DMS53 treated with DMSO at 0.1 percent for 48 hours (cell line): ENCODE data around the gene MAP3K19.
"Not testable (repeated sequence)": the region's sequence is repeated elsewhere in the genome, so short reads cannot be mapped to it uniquely, and the experiment has no call there.

Source experiments
- DNase-seq: peaks from one replicate; lab custom pipeline; 2025; ENCODE audit not compliant: unreplicated experiment; lab: John Stamatoyannopoulos, UW

MAP3K19 gene

DNA sequence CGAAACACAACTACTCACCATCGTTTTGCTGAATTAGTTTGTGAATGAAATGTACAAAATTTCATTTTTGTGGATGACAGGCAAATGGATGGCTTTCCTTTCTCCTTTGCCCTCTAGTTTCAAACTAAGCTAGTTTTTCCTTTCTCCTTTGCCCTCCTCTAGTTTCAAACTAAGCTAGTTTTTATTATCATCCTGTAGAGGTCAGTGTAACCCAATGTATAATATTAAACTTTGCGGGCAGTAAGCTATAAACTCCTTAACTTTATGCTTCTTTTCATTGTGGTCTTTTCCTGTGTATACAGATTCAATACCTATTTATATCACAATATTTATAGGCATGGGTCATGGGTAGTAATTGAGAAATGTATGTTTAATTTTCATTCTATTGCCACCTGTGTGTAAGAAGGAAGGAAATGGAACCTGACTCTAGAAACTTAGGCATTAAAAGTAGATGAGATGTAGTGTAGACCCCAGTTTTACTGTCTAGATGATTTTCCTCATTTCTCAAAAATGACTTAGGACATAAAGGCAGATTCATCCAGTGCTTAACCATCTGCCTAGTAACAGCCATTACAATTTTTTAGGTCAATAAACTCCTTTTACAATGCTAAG lies 58.1 kb downstream of the MAP3K19 start:
- peak; percentile 3 for DNase-seq

DNA sequence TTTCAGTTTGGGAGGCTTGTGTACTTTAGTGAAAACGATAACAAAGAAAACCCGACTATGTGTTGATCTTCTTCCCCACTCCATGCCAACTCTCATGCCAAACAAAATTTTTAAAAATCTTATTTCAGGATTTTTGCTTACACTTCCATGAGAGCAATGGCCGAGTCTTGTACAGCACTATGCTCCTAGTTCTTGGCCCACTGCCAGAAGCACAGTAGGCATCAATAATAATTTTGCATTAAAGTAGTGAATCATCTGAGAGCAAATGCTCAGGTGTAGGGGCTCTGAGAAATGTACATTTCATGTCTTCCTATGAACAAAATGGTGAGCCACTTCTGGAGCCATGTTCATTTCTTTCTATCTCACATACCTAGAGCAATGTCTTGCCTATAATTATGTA lies 62.2 kb downstream of the MAP3K19 start:
- DNase-seq = no peak

DNA sequence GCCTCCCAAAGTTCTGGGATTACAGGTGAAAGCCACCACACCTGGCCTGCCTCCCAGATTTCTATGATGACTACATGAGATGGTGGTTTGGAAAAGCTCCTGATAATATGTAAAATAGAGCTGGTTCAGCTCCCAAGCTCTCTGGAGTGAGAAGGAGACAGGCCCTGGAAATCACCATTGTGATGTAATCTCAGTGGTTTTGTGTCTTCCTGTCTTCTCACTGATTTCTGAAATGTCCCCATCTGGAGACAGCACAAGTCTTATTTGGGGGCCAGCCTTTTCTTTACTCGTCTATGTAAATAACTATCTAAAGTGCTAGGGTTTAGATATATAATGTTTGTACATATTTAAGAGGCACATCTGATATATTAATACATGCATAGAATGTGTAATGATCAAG lies 64.6 kb downstream of the MAP3K19 start:
- no peak for DNase-seq

DNA sequence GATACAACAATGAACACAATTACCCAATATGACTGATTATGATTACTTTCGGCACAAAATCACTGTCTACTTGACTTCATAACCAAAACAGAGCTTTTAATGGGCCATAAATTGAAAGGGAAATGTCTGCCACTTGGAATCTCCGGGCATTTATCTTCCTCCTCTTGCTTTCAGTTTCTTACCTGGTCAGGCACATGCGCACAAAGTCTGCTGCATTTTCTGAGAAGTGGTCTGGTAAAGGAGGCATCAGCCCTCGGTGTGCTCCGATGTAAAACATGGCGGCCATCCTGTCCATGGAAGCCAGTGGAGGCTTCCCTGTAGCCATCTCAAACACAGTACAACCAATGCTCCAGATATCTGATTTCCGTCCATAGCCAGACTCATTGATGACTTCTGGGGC lies 66.6 kb downstream of the MAP3K19 start:
- DNase-seq = no peak

DNA sequence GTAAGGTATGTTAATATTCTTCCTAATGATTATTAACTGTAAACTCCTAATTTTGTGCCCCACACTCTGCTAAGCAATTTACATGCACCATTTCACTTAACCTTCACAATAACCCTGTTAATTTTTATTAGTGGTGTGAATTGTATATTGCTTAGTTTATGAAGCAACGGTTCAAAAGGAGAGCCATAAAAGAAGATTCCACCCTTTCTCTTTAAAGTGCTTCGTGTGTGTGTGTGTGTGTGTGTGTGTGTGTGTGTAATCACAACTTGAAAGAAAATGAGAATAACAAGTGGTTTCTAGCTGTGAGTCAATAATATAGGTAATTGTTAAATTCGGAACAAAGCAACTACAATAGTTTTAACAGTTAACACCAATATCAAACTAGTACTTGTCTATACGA lies 68.0 kb downstream of the MAP3K19 start:
- DNase-seq = no peak

DNA sequence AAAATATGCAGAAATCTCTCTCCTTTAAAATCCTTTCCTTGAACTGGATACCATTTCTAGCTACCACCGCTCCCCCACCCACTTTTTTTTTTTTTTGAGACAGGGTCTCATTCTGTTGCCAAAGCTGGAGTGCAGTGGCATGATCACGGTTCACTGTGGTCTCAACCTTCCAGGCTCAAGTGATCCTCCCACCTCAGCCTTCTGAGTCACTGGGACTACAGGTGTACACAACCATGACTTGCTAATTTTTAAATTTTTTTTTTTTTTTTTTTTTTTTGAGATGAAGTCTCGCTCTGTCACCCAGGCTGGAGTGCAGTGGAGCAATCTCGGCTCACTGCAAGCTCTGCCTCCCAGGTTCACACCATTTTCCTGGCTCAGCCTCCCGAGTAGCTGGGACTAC lies 70.1 kb downstream of the MAP3K19 start:
- DNase-seq = not testable (repeated sequence)

DNA sequence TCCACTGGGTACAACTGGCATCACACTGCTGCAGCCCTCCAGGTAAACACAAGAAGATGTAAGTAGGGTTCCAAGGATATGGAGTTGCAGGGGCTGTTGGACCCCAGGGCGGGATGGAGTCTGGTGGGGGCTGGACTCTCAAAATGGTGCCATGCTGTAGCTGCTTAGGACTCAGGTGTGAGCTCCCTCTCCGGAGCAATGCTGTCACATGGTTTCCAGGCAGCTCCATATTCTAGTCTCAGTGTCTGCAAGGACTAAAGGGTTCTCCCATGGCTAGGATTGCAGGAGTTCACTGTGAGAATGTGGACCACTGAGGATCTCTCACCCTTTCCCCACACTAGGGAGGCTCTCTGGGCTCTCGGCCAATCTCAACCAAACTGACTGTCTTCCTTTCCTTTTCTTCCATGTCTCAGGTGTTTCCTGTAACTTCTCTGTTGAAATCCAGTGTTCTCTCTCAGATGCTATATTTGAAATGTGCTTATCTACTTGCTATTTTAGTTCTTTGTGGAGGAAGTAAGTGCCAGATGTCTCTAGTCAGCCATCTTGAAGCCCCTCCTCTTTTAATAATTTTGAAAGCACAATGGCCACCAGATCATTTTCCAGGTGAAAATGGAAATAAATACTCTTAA lies 71.1 kb downstream of the MAP3K19 start:
- DNase-seq = no peak

DNA sequence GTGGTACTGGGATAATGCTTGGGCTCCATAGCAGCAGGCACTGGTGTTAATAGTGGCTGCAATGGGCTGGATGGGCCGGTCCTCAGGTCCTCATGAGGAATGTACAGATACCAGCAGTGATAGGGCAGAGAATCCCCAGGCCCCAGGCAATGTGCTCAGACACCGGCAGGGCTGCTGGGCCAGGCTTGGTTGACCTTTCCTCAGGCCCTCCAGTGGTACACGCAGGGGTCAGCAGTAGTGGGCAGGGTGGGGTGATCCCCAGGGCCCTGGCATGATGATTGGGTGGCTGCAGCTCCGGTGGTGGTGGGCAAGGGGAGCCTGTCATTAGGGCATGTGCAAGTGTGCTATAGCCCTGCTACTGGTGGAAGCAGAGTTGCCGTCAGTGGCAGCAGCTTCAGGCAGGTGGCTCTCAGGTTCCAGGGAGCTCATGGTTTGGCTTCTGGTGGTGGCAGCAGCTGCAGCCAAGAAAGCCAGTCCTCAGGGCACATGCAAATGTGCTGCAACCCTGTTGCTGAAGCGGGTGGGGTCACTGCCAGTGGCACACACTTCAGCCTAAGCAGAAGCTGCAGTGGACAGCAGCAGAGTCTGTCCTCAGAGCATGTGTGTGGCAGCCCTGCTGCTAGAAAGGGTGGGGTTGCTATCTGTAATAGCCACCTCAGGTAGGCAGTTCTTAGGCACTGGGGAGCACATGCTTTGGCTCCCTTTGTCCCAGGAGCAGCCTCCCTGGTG lies 71.8 kb downstream of the MAP3K19 start:
- no peak for DNase-seq

DNA sequence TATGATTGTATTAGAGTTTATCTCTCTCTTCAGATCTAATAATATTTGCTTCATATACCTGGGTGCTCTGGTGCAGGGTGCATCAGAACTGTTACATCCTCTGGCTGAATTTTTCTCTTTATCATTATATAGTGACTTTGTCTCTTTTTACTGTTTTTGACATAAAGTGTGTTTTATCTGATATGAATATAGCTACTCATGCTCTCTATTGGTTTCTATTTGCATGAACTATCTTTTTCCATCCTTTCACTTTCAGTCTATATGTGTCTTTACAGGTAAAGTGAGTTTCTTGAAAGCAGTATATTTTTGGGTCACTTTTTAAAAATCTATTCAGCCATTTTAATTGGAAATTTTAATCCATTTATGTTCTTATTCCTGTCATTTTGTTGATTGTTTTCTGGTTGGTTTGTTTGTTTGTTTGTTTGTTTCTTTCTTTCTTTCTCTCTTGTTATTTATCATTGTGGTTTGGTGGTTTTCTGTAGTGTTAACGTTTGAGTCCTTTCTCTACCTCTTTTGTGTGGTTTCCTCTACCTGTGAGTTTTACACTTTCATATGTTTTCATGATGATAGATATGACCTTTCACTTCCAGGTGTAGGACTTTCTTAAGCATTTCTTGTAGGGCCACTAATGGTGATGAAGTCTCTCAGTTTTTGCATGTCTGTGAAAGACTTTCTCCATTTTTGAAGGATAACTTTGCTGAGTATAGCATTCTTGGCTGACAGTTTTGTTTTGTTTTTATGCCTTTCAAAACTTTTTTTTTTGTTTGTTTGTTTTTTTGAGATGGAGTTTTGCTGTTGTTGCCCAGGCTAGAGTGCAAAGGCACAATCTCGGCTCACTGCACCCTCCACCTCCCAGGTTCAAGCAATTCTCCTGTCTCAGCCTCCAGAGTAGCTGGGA lies 73.8 kb downstream of the MAP3K19 start:
- no peak for DNase-seq

DNA sequence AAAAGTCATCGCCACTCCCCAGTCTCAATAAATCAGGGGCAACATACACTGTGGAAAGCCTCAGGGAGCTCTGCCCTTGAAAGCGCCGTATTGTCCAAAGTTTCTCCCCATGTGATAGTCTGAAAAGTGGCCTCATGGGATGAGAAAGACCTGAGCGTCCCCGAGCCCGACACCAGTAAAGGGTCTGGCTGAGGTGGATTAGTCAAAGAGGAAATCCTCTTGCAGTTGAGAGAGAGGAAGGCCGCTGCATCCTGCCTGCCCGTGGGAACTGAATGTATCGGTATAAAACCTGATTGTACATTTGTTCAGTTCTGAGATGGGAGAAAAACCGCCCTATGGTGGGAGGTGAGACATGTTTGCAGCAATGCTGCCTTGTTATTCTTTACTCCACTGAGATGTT lies 80.1 kb downstream of the MAP3K19 start:
- not testable (repeated sequence) for DNase-seq

DNA sequence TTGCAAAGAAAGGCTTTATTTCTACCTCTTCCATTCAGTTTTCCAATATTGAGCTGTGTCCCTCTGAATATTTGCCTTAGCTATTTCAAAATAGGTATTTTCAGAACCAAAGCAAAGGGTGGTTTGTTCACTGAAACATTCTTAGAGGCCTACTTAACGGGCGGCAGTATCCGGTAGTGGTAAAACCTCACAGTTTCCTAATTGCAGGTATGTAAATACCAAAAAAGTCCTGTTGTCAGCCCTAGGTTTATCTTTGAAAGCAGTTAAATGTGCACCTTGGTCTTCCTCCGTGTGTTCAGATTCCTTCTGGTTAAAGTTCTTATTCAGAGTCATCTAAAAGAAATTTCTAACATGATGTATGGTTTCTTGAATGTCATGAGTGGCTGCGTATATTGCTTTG lies 89.8 kb downstream of the MAP3K19 start:
- DNase-seq = no peak

DNA sequence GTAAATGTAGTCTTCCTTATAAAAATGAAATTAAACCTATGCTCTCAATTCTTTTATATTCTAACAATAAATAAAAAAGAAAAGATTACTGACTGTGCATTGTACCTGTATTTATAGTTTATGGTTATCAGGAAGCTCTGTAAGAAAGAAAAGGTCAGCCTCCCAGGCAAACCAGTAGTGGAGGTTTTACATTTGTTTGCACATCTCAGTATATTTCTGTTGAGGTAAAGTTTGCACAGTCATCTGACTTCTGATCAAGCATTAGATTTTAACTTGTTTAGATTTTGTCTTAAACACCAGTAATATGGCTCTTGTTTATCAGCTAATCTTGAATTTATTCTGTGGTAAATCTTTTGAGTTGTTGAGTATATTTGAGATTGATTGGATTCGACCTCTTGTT lies 91.5 kb downstream of the MAP3K19 start:
- no peak for DNase-seq

DNA sequence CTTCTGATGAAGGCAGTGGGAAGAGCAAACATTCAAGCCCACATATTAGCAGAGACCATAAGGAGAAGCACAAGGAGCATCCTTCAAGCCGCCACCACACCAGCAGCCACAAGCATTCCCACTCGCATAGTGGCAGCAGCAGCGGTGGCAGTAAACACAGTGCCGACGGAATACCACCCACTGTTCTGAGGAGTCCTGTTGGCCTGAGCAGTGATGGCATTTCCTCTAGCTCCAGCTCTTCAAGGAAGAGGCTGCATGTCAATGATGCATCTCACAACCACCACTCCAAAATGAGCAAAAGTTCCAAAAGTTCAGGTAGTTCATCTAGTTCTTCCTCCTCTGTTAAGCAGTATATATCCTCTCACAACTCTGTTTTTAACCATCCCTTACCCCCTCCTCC lies 93.2 kb downstream of the MAP3K19 start:
- no peak for DNase-seq

DNA sequence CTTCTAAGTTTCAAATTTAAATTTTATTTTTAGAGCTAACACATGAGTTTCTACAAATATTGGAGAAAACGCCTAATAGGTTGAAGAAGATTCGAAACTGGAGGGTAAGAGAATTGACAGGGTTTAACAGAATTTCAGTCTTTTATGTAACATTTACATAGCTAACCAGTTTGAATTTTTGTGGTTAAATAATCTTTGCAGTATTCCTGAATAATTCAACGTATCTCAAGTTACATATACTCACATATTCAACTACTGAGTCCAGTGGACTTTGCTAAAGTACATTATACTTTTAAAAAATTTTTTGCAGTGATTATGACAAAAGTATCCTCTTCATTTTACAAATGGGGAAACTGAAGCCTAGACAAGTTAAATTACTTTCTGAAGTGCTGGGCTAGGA lies 94.6 kb downstream of the MAP3K19 start:
- no peak for DNase-seq

DNA sequence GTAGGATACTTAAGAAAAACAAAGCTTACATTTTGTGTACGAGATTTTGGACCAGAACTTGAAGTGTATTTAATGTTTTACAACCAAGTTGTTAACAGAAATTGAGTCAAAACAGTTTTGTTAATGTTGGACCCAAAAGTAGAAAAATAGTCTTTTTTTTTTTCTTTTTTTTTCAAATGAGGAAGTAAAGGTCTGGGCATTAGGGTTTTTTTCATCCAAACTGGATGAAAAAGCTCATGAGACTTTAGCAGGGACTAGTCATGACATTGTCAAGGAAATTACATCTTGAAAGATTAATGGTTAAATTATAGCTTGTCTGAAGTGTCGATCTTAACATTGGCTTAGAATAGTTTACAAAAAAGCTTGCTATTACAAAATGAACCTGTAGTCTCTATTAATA lies 96.4 kb downstream of the MAP3K19 start:
- DNase-seq = no peak

DNA sequence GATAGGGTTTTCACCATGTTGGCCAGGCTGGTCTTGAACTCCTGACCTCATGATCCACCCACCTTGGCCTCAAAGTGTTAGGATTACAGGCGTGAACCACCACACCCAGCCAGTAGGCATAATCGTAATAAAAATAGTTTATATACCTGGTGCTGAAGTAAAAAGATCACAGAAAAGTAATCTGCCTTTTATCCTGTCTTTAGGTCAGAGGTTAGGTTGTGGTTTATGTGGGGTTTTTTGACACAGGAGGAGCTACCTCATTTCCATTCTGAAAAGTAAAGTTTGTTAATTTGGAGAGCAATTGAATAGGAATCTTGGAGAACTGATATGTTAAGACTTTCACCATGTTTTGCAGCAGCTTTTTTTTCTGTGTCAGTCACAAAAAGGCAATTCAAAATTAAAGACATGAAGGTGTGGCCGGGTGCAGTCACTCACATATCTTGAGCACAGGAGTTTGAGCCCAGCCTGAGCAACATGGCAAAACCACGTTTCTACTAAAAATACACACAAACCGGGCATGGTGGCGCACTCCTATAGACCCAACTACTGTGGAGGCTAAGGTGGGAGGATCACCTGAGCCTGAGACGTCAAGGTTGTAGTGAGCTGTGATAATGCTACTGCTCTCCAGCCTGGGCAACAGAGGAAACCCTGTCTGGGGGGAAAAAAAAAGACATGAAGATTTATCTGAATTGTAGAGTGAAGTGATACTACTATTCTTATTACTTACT lies 97.1 kb downstream of the MAP3K19 start:
- DNase-seq = no peak

DNA sequence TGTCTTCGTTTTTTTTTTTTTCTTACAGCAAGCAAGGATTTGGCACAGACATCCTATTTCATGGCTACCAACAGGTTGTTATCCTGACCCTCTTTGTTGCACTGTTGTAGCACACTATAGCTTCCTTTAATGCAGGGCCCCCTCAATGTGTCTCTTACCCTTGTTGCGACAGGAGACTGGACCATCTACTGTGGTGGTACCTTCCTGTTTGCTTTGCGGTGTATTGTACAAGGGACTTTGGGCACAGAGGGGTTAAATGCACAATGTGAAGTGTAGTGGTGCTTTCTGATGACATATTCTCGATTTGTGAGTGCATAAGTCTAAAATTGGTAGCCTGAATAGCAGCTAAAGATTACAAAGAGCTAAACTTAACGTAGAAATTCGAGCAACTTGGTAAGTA lies 101.2 kb downstream of the MAP3K19 start:
- DNase-seq = no peak

DNA sequence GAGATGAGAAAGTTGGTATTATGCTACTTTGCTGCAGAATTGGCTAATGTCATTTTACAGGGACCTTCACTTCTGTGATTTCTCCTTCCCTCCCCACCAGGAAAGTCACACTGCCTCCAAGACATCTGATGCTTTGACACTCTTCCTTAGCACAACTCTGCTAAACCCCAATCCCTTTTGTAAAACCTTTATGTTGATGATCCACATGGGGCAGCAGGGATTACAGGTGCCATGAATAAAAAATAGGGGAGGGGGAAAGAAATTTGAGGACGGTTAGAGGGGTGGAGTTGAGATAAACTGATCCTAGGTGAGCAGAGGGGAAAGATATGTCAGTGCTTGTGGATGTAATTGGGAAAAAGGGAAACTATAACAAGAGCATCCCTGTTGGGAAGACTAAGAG lies 102.3 kb downstream of the MAP3K19 start:
- no peak for DNase-seq

DNA sequence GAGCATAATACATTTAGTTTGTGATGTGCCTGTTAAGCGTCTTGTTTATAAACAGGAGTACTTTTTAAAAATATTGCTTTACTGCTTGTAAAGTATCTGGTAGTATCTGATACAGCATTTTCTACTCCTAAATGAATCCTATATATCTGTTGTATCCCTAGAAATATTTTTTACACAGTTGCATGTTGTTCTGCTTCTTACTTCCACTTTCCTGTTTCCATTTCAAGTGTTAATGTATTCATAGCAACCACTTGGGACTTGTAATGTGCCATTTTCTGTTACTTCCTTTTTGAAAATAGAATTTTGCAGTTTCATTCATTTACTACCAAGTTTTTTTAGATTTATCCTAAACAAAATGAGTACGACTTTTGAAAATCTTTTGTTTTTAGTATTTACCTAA lies 103.7 kb downstream of the MAP3K19 start:
- no peak for DNase-seq

DNA sequence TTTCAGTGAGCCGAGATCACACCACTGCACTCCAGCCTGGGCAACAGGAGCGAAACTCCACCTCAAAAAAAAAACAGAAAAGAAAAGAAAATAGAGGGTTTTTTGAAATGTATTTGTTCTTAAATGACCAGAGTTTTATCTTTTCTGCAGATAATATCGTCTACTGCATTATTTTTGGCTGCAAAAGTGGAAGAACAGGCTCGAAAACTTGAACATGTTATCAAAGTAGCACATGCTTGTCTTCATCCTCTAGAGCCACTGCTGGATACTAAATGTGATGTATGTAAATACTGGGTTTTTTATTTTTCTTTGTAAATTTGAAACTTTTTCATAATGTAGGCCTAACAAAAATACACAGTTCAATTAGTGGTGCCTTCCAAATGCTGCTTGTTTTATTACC lies 110.6 kb downstream of the MAP3K19 start:
- no peak for DNase-seq

DNA sequence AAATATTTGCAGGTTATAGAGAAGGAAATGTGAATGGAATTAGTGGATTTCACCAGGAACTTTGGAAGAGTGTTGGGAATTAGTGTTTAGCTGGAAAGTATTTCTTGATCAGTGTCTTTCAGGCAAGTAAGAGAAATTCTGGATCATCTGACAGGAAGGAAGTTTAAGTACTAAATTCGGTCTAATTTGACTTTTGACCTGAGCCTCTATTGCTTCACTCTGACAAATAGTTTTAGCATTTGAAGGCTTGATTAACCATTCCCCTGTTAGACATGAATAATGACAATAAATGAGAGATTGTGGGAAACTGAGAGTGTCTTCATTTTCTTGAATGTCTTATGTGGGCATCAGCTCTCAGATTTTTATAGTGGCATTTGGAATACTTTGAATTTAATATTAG lies 112.6 kb downstream of the MAP3K19 start:
- no peak for DNase-seq
